BLaER1 treated with 17β-estradiol and CSF1 and Interleukin-3, amounts not matched to agents 10 nM and 100 nM (cell line): ENCODE data around the gene ETV6.

Source experiments
- H3K27ac ChIP-seq, 11 experiments: shearing (Covaris generic); formaldehyde crosslinking; 2 replicates each; pipeline ENCODE4 v1.8.1; 2022
- H3K27me3 ChIP-seq, 11 experiments: shearing (Covaris generic); formaldehyde crosslinking; 2 replicates each; pipeline ENCODE4 v1.8.1; 2022
- H3K36me3 ChIP-seq, 11 experiments: shearing (Covaris generic); formaldehyde crosslinking; 2 replicates each; pipeline ENCODE4 v1.8.1; 2022
- H3K4me1 ChIP-seq, 10 experiments: shearing (Covaris generic); formaldehyde crosslinking; 2 replicates each; pipeline ENCODE4 v1.8.1; 2022
- H3K4me2 ChIP-seq, 11 experiments: shearing (Covaris generic); formaldehyde crosslinking; 2 replicates each; pipeline ENCODE4 v1.8.1; 2022
- H3K4me3 ChIP-seq, 10 experiments: shearing (Covaris generic); formaldehyde crosslinking; 2 replicates each; pipeline ENCODE4 v1.8.1; 2022
- H3K9ac ChIP-seq, 11 experiments: shearing (Covaris generic); formaldehyde crosslinking; 2 replicates each; pipeline ENCODE4 v1.8.1; 2022
- H3K9me3 ChIP-seq, 11 experiments: shearing (Covaris generic); formaldehyde crosslinking; replicated peaks in 1 of 11; 2 replicates each; pipeline ENCODE4 v1.8.1; 2022
- H4K20me1 ChIP-seq, 11 experiments: shearing (Covaris generic); formaldehyde crosslinking; 2 replicates each; pipeline ENCODE4 v1.8.1; 2022
- Cebpa-rat ChIP-seq, 11 experiments: shearing (Covaris generic); IDR thresholded peaks; 2 replicates each; pipeline ENCODE4 v1.8.1; 2022

Gene ETV6

DNA sequence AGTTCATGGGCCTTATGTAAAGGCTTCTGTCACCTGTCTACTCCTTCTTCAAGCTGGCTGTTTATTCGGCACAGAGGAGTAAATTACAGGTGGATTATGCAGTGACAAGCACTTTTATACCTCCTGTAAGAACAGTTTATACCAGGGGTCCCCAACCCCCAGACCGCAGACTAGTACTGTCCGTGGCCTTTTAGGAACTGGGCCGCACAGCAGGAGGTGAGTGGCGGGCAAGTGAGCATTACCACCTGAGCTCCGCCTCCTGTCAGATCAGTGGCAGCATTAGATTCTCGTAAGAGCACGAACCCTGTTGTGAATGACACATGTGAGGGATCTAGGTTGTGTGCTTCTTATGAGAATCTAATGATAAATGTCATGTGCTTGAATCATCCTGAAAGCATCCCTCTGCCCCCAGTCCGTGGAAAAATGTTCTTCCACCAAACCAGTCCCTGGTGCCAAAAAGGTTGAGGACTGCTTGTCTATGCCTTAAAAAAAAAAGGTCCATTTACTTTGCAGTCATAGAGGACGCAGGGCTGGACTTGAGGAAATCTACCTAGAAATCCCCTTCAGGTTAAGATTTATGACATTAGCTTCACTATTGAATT, 78.8 kb downstream of the ETV6 start:
- Histone ChIP-seq H3K9ac (no peak overlapping the region; a peak in 1 of 22 replicates), H3K4me2 (peak overlapping the region; percentile 43 to 84 (median 69); a peak in 20 of 22 replicates), H3K27me3 (no peaks in the 10 kb centered on the region), H3K27ac (peak overlapping the region in 7 of 11 experiments; percentile 10 to 57 (median 48); a peak in 9 of 22 replicates), H4K20me1 (peaks cover 12 to 100% (median 60%) of the 10 kb centered on the region in 11 experiments; a peak in 20 of 22 replicates), H3K4me1 (peaks cover 87 to 100% (median 91%) of the 10 kb centered on the region in 10 experiments), H3K36me3 (peaks cover 17 to 76% (median 48%) of the 10 kb centered on the region in 11 experiments), H3K9me3 (peaks cover 6 to 36% (median 19%) of the 10 kb centered on the region in 11 experiments; a peak in 19 of 22 replicates), H3K4me3 (no peak overlapping the region)
- TF ChIP-seq Cebpa-rat (IDR thresholded peaks at IDR 0.05) = no peak

- Histone ChIP-seq H3K9me3 (peaks cover 6 to 36% (median 19%) of the 10 kb centered on the region in 11 experiments; a peak in 19 of 22 replicates), H3K27me3 (no peaks in the 10 kb centered on the region), H3K9ac (no peak overlapping the region), H3K4me2 (peak overlapping the region; percentile 42 to 84 (median 61); a peak in 21 of 22 replicates), H3K27ac (peak overlapping the region in 9 of 11 experiments; percentile 6 to 54 (median 35); a peak in 13 of 22 replicates), H3K36me3 (peaks cover 22 to 76% (median 49%) of the 10 kb centered on the region in 11 experiments), H3K4me1 (peaks cover 83 to 99% (median 86%) of the 10 kb centered on the region in 10 experiments), H4K20me1 (peaks cover 12 to 100% (median 60%) of the 10 kb centered on the region in 11 experiments; a peak in 20 of 22 replicates), H3K4me3 (no peak overlapping the region)
- TF ChIP-seq Cebpa-rat (IDR thresholded peaks at IDR 0.05) = no peak
Measured at GRCh38 chr12:11729008-11729407, 79.5 kb downstream of the ETV6 start.

DNA sequence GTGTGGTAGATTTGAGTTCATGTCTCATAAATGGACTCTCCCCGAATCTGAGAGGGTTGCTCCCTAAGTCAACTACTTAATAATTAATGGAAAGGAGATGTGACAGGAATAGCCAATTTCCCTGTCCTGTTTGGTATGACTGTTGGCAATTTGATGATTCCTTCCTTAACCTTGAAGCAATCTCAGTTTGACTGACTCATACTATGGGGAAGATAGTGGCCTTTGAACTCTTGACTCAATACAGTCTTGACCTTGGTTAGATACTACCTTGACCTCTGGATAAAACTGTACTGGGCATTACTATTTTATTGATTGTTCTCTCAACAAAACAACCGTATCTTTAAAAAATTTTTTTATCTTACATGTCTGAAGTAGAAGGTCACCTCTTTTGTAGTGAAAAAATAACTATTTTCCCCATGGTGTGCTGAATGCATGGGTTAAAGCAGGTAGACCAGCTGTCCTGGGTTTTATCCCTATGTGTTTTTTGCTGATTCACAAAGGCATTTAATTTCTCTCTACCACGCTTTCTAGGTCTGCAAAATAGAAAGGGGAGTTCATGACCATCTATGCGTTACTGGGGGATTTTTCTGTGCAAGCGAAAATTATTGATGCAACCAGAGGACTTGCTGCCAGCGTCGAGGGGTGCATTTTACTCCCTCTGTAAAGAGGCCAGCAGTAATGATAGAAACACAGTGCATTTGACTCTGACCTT, 80.1 kb downstream of the ETV6 start:
- Histone ChIP-seq H3K27me3 (no peaks in the 10 kb centered on the region), H3K4me1 (peaks cover 78 to 99% (median 86%) of the 10 kb centered on the region in 10 experiments), H3K4me2 (peak overlapping the region; percentile 47 to 84 (median 61); a peak in 21 of 22 replicates), H3K27ac (peak overlapping the region in 9 of 11 experiments; percentile 6 to 54 (median 35); a peak in 13 of 22 replicates), H3K36me3 (peaks cover 24 to 76% (median 51%) of the 10 kb centered on the region in 11 experiments), H3K9ac (no peak overlapping the region), H4K20me1 (peaks cover 12 to 100% (median 60%) of the 10 kb centered on the region in 11 experiments; a peak in 19 of 22 replicates), H3K9me3 (peaks cover 5 to 35% (median 21%) of the 10 kb centered on the region in 11 experiments; a peak in 16 of 22 replicates), H3K4me3 (no peak overlapping the region)
- TF ChIP-seq Cebpa-rat (IDR thresholded peaks at IDR 0.05) = no peak

GRCh38 chr12:11730299-11731041, 81.0 kb downstream of the ETV6 start:
- Histone ChIP-seq H3K4me1 (peaks cover 70 to 99% (median 79%) of the 10 kb centered on the region in 10 experiments), H3K27ac (peak overlapping the region in 4 of 11 experiments; percentile 3 to 15 (median 8); a peak in 3 of 22 replicates), H3K36me3 (peaks cover 24 to 77% (median 49%) of the 10 kb centered on the region in 11 experiments), H3K4me3 (no peak overlapping the region), H3K27me3 (no peaks in the 10 kb centered on the region), H4K20me1 (peaks cover 12 to 100% (median 56%) of the 10 kb centered on the region in 11 experiments; a peak in 19 of 22 replicates), H3K9me3 (peaks cover 2 to 27% (median 12%) of the 10 kb centered on the region in 11 experiments; a peak in 16 of 22 replicates), H3K4me2 (peak overlapping the region; percentile 47 to 84 (median 60)), H3K9ac (peak overlapping the region in 1 of 11 experiments; percentile 25; a peak in 1 of 22 replicates)
- TF ChIP-seq Cebpa-rat (IDR thresholded peaks at IDR 0.05) = no peak

DNA sequence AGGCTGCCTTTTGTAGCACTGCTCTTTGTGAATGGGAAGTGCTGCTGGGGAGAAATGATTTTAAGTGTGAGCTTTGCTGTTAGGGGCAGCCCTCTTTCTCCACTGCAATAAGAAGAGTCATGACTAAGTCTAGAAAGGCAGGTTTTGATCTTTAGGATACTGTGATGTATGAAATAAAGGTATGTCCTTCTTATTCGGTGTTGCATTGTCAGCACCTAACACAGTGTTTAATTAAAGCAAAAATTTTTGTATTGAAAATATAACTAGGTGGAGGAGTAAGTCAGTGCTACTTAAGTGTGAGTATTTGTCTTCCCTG, 81.5 kb downstream of the ETV6 start:
- peaks cover 0 to 23% (median 9%) of the 10 kb centered on the region in 11 experiments; a peak in 7 of 22 replicates for H3K9me3 ChIP-seq
- H3K9ac ChIP-seq = peak overlapping the region in 1 of 11 experiments; percentile 25; a peak in 1 of 22 replicates
- no peak overlapping the region for H3K4me3 ChIP-seq
- TF ChIP-seq Cebpa-rat (IDR thresholded peaks at IDR 0.05) = no peak
- H3K4me2 ChIP-seq = peak overlapping the region; percentile 47 to 84 (median 60)
- H3K27ac ChIP-seq = peak overlapping the region in 3 of 11 experiments; percentile 3 to 13 (median 4); a peak in 2 of 22 replicates
- peaks cover 12 to 100% (median 50%) of the 10 kb centered on the region in 11 experiments; a peak in 19 of 22 replicates for H4K20me1 ChIP-seq
- H3K27me3 ChIP-seq = no peaks in the 10 kb centered on the region
- H3K36me3 ChIP-seq = peaks cover 22 to 77% (median 49%) of the 10 kb centered on the region in 11 experiments
- H3K4me1 ChIP-seq = peaks cover 64 to 99% (median 74%) of the 10 kb centered on the region in 10 experiments

DNA sequence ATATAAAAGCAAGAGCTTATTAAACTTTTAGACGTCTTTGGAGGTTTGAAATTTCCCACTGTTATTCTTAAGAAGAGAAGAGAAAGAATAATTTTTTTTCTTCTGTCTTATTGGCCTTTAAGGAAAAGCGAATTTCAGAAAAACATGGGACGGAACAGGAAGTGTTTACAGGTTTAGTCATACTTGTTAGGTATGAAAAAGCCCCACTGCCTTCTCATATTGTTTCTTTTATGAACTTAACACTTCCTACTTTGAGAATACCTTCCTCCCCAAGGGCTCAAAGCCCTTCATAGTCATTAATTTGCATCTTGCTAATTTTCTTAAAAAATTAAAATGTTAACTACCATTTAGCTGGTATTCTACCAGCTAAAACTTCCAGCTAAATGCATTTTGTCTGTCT, 82.0 kb downstream of the ETV6 start:
- Histone ChIP-seq H3K4me3 (no peak overlapping the region), H4K20me1 (peaks cover 8 to 100% (median 47%) of the 10 kb centered on the region in 11 experiments; a peak in 19 of 22 replicates), H3K9me3 (peaks cover 0 to 23% (median 9%) of the 10 kb centered on the region in 11 experiments; a peak in 7 of 22 replicates), H3K4me1 (peaks cover 60 to 99% (median 71%) of the 10 kb centered on the region in 10 experiments), H3K4me2 (peak overlapping the region; percentile 47 to 84 (median 60); a peak in 19 of 22 replicates), H3K9ac (peak overlapping the region in 1 of 11 experiments; percentile 25; a peak in 1 of 22 replicates), H3K27me3 (no peaks in the 10 kb centered on the region), H3K36me3 (peaks cover 18 to 77% (median 45%) of the 10 kb centered on the region in 11 experiments), H3K27ac (peak overlapping the region in 4 of 11 experiments; percentile 0 to 28 (median 4); a peak in 2 of 22 replicates)
- TF ChIP-seq Cebpa-rat (IDR thresholded peaks at IDR 0.05) = no peak

- no peak overlapping the region for H3K4me3 ChIP-seq
- H3K9me3 ChIP-seq = peaks cover 0 to 23% (median 9%) of the 10 kb centered on the region in 11 experiments; a peak in 7 of 22 replicates
- H3K36me3 ChIP-seq = peaks cover 12 to 81% (median 41%) of the 10 kb centered on the region in 11 experiments; a peak in 21 of 22 replicates
- H3K27ac ChIP-seq = peak overlapping the region in 3 of 11 experiments; percentile 0 to 28 (median 4); a peak in 1 of 22 replicates
- peaks cover 55 to 99% (median 71%) of the 10 kb centered on the region in 10 experiments for H3K4me1 ChIP-seq
- H3K4me2 ChIP-seq = peak overlapping the region in 10 of 11 experiments; percentile 47 to 84 (median 58); a peak in 16 of 22 replicates
- H4K20me1 ChIP-seq = peaks cover 2 to 100% (median 47%) of the 10 kb centered on the region in 11 experiments; a peak in 18 of 22 replicates
- no peaks in the 10 kb centered on the region for H3K27me3 ChIP-seq
- TF ChIP-seq Cebpa-rat (IDR thresholded peaks at IDR 0.05) = no peak
- no peak overlapping the region for H3K9ac ChIP-seq
Measured at GRCh38 chr12:11732023-11732422, 82.5 kb downstream of the ETV6 start.

GRCh38 chr12:11732715-11733114, 83.2 kb downstream of the ETV6 start:
- Histone ChIP-seq H3K9ac (no peak overlapping the region), H3K9me3 (peaks cover 0 to 23% (median 9%) of the 10 kb centered on the region in 11 experiments; a peak in 7 of 22 replicates), H3K27ac (no peak overlapping the region), H3K4me3 (no peak overlapping the region), H3K4me2 (peak overlapping the region in 4 of 11 experiments; percentile 47 to 68 (median 59); a peak in 6 of 22 replicates), H3K4me1 (peaks cover 55 to 99% (median 70%) of the 10 kb centered on the region in 10 experiments), H3K36me3 (peaks cover 12 to 86% (median 41%) of the 10 kb centered on the region in 11 experiments; a peak in 21 of 22 replicates), H3K27me3 (no peaks in the 10 kb centered on the region), H4K20me1 (peaks cover 0 to 100% (median 48%) of the 10 kb centered on the region in 11 experiments; a peak in 18 of 22 replicates)
- no peak for TF ChIP-seq Cebpa-rat (IDR thresholded peaks at IDR 0.05)
